HG03558 (cell line): ENCODE results near the gene TRPM2.

Source experiments
- ATAC-seq: cut with Tn5 transposase; IDR thresholded peaks from one replicate; pipeline ENCODE4 v1.9.1; 2021; ENCODE audit warnings: moderate number of reproducible peaks; ENCODE audit not compliant: unreplicated experiment; ENCODE audit errors: extremely low read depth

Gene TRPM2

GRCh38 chr21:44370027-44370735 lies 16.8 kb downstream of the TRPM2 start:
- ATAC-seq, result no peak

GRCh38 chr21:44370786-44371410 lies 17.5 kb downstream of the TRPM2 start:
- no peak for ATAC-seq

GRCh38 chr21:44371596-44371995 lies 18.2 kb downstream of the TRPM2 start:
- ATAC-seq, result no peak

GRCh38 chr21:44372616-44373015 lies 19.2 kb downstream of the TRPM2 start:
- ATAC-seq, result no peak

- no peak for ATAC-seq
These were observed 21.3 kb downstream of the TRPM2 start for GRCh38 chr21:44374601-44375280.

GRCh38 chr21:44375281-44375651 lies 21.8 kb downstream of the TRPM2 start:
- ATAC-seq, result no peak

GRCh38 chr21:44375761-44376241 lies 22.4 kb downstream of the TRPM2 start:
- no peak for ATAC-seq

GRCh38 chr21:44376606-44377005 lies 23.2 kb downstream of the TRPM2 start:
- ATAC-seq, result no peak

GRCh38 chr21:44377201-44377921 lies 23.9 kb downstream of the TRPM2 start:
- ATAC-seq, result no peak

GRCh38 chr21:44377922-44378645 lies 24.7 kb downstream of the TRPM2 start:
- no peak for ATAC-seq

- ATAC-seq, result no peak
These were observed 25.5 kb downstream of the TRPM2 start for GRCh38 chr21:44378646-44379514.

GRCh38 chr21:44379515-44379848 lies 26.1 kb downstream of the TRPM2 start:
- no peak for ATAC-seq

- ATAC-seq, result no peak
These were observed 26.8 kb downstream of the TRPM2 start for GRCh38 chr21:44379991-44380865.

GRCh38 chr21:44380876-44381275 lies 27.5 kb downstream of the TRPM2 start:
- ATAC-seq, result no peak

- ATAC-seq, result no peak
These were observed 28.5 kb downstream of the TRPM2 start for GRCh38 chr21:44381874-44382273.

- ATAC-seq, result no peak
These were observed 29.1 kb downstream of the TRPM2 start for GRCh38 chr21:44382536-44382935.

GRCh38 chr21:44383216-44383615 lies 29.8 kb downstream of the TRPM2 start:
- ATAC-seq, result no peak

- no peak for ATAC-seq
These were observed 31.5 kb downstream of the TRPM2 start for GRCh38 chr21:44384968-44385367.
